CD14-positive monocyte (primary cell): ENCODE measurements around the gene BCAN. TPM values are rescaled to one million over a fixed set of nuclear protein-coding genes. Genes with fewer than 3 reads are reported as not detected.
A peak's percentile ranks its signal among the peaks of the same experiment; 100 is the strongest.

Source experiments
- DNase-seq, 3 donors: peaks; one replicate each; pipeline ENCODE4 v3.0.0-alpha.2; 2011 to 2022
- H2AFZ ChIP-seq: 2 replicates; pipeline ENCODE4 v1.6.0; 2012; ENCODE audit warnings: mild to moderate bottlenecking, low read depth, low read length, inconsistent platforms; ENCODE audit not compliant: insufficient read depth, poor library complexity, severe bottlenecking
- H3K27ac ChIP-seq, 2 donors: 1 replicate in 1 of 2; 2 replicates in 1 of 2; pipeline ENCODE4 v1.5.1; 2012 to 2013; ENCODE audit warnings: low read length in 2 of 2, control low read depth in 1 of 2, inconsistent platforms in 1 of 2, low read depth in 1 of 2, mild to moderate bottlenecking in 1 of 2
- H3K27me3 ChIP-seq, 2 donors: one replicate each; pipeline versions ENCODE4 v1.6.0 to v1.6.1; 2011 to 2013; ENCODE audit warnings: low read length in 2 of 2; ENCODE audit not compliant: control insufficient read depth in 2 of 2, insufficient read depth in 2 of 2
- H3K36me3 ChIP-seq, 2 donors: replicated peaks in 1 of 2; 1 replicate in 1 of 2; 2 replicates in 1 of 2; pipeline versions ENCODE4 v1.5.1 to v1.6.1; 2012 to 2013; ENCODE audit warnings: low read length in 2 of 2, control low read depth in 1 of 2, inconsistent platforms in 1 of 2, mild to moderate bottlenecking in 1 of 2; ENCODE audit not compliant: insufficient read depth in 2 of 2, control insufficient read depth in 1 of 2
- H3K4me1 ChIP-seq, 2 donors: 1 replicate in 1 of 2; 2 replicates in 1 of 2; pipeline versions ENCODE4 v1.5.1 to v1.6.1; 2012 to 2013; ENCODE audit warnings: low read length in 2 of 2, control low read depth in 1 of 2, inconsistent platforms in 1 of 2, mild to moderate bottlenecking in 1 of 2, moderate library complexity in 1 of 2; ENCODE audit not compliant: insufficient read depth in 2 of 2, control insufficient read depth in 1 of 2
- H3K4me2 ChIP-seq: replicated peaks from 2 replicates; pipeline ENCODE3; 2012; ENCODE audit warnings: low read length, moderate library complexity, mild to moderate bottlenecking; ENCODE audit not compliant: poor library complexity, severe bottlenecking; ENCODE audit errors: extremely low read depth
- H3K4me3 ChIP-seq, 3 experiments: fragments of 200-600 bp in 1 of 3; sonication (generic) in 1 of 3; replicated peaks in 1 of 3; 1 replicate in 2 of 3; 2 replicates in 1 of 3; pipeline ENCODE4 v1.5.1; 2011 to 2013; ENCODE audit warnings: low read length in 3 of 3, mild to moderate bottlenecking in 3 of 3, control low read depth in 2 of 3, low read depth in 2 of 3, inconsistent platforms in 1 of 3, moderate library complexity in 1 of 3
- H3K79me2 ChIP-seq: 2 replicates; pipeline ENCODE4 v1.6.0; 2012; ENCODE audit warnings: mild to moderate bottlenecking, control low read depth, inconsistent platforms, low read length, moderate library complexity; ENCODE audit not compliant: insufficient read depth
- H3K9ac ChIP-seq: 2 replicates; pipeline ENCODE4 v1.6.0; 2017; ENCODE audit warnings: low read length, mild to moderate bottlenecking; ENCODE audit not compliant: insufficient read depth, poor library complexity, severe bottlenecking
- H3K9me3 ChIP-seq, 2 donors: replicated peaks in 1 of 2; 1 replicate in 1 of 2; 2 replicates in 1 of 2; pipeline versions ENCODE4 v1.5.1 to v1.6.1; 2012 to 2013; ENCODE audit warnings: low read length in 2 of 2, control low read depth in 1 of 2; ENCODE audit not compliant: control insufficient read depth in 1 of 2, insufficient read depth in 1 of 2
- H4K20me1 ChIP-seq: 2 replicates; pipeline ENCODE4 v1.6.0; 2012; ENCODE audit warnings: mild to moderate bottlenecking, low read length, control low read depth, moderate library complexity; ENCODE audit not compliant: insufficient read depth
- H3K27ac Mint-ChIP-seq, 7 donors: one replicate each; pipeline ENCODE4 v1.8.0; 2020; ENCODE audit warnings: mild to moderate bottlenecking in 7 of 7, mixed read lengths in 7 of 7, moderate library complexity in 6 of 7, inconsistent platforms in 2 of 7
- H3K27me3 Mint-ChIP-seq, 3 donors: one replicate each; pipeline ENCODE4 v1.8.0; 2021 to 2022; ENCODE audit warnings: low read depth in 3 of 3, mild to moderate bottlenecking in 3 of 3, mixed read lengths in 3 of 3, moderate library complexity in 3 of 3, inconsistent platforms in 1 of 3
- H3K36me3 Mint-ChIP-seq, 2 donors: one replicate each; pipeline ENCODE4 v1.8.0; 2020; ENCODE audit warnings: mixed read lengths in 2 of 2, inconsistent platforms in 1 of 2, mild to moderate bottlenecking in 1 of 2
- H3K4me1 Mint-ChIP-seq: one replicate; pipeline ENCODE4 v1.8.0; 2020; ENCODE audit warnings: mild to moderate bottlenecking, mixed read lengths
- H3K4me3 Mint-ChIP-seq, 2 donors: one replicate each; pipeline ENCODE4 v1.8.0; 2020; ENCODE audit warnings: mild to moderate bottlenecking in 2 of 2, mixed read lengths in 2 of 2, moderate library complexity in 1 of 2
- H3K9me3 Mint-ChIP-seq, 7 donors: one replicate each; pipeline ENCODE4 v1.8.0; 2020 to 2022; ENCODE audit warnings: mixed read lengths in 7 of 7, mild to moderate bottlenecking in 6 of 7, moderate library complexity in 6 of 7, inconsistent platforms in 2 of 7
- WGBS: methylation state at CpG from one replicate; pipeline ENCODE4 v1.1.5; 2013; ENCODE audit warnings: missing lambda C conversion rate; ENCODE audit not compliant: insufficient coverage; 5-methylcytosine and 5-hydroxymethylcytosine counted together
- intact Hi-C, 2 donors: fragments of 100-400 bp; cut with micrococcal nuclease; formaldehyde crosslinking; loops; one replicate each; pipeline versions ENCODE4 v1.15.0 to v1.15.1; 2023
- polyA plus RNA-seq, 3 donors: library from polyadenylated mRNA; depleted of rRNA in 1 of 3; unstranded in 2 of 3; stranded (reverse) in 1 of 3; fragments of 300-500 nt in 2 of 3; fragments of >200 nt in 1 of 3; fragmentation: Illumina TruSeq in 2 of 3; gene quantifications; 1 replicate in 2 of 3; 2 replicates in 1 of 3; pipeline ENCODE4 v1.2.3, GENCODE V29; 2012 to 2021
- TF ChIP-seq, protein P1 (sequence below): fragments of 200-600 bp; IDR thresholded peaks from one replicate; pipeline ENCODE4 v1.8.0; 2022; ENCODE audit warnings: antibody characterized with exemption, mild to moderate bottlenecking

The BCAN gene
- polyA plus RNA-seq, 3 donors = not detected

DNA sequence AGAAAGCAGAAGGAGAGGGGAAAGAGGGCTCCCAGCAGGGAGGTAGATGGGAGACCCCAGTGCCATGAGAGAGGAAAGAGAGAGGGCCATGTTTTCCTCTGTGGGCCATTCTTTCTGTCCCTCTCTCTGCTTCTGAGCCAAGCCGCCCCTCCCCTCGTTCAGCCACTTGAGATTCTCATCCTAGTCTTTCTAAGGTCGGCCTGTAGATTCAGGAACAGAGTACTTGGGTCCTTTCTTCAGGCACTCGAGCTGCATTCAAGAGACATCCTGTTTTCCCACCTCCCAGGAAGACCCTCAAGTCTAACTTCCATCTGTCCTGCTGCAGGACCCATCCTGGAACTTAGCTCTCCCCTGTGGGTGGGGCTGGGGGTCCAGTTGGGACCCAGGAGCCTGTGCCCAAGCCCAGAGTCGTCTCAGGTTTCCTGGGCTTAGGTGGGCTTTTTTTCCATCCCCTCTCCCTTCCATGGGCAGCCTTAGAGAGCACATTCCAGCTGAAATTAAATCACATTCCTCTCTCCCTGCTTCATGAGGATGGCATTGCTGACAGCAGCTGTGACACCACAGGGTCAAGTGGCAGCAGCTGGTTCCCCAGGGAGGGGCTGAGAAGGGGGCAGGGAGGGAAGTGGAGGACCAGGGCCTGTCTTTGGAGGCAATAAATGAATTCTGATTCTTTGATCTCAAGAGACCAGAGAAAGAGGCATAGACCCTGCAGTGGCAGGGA is 22.3 kb downstream of the BCAN start:
- WGBS = no CpG with 5 or more reads among the region's 5 CpGs
- H3K9me3 ChIP-seq = no peaks in the 10 kb centered on the region
- no peaks in the 10 kb centered on the region for H4K20me1 ChIP-seq
- H3K4me3 Mint-ChIP-seq = peak overlapping the region in 1 of 2 donors; percentile 79
- peak overlapping the region; percentile 48 for H3K4me2 ChIP-seq
- H3K9ac ChIP-seq = no peak overlapping the region
- no peak overlapping the region for H2AFZ ChIP-seq
- TF ChIP-seq, protein P1, sequence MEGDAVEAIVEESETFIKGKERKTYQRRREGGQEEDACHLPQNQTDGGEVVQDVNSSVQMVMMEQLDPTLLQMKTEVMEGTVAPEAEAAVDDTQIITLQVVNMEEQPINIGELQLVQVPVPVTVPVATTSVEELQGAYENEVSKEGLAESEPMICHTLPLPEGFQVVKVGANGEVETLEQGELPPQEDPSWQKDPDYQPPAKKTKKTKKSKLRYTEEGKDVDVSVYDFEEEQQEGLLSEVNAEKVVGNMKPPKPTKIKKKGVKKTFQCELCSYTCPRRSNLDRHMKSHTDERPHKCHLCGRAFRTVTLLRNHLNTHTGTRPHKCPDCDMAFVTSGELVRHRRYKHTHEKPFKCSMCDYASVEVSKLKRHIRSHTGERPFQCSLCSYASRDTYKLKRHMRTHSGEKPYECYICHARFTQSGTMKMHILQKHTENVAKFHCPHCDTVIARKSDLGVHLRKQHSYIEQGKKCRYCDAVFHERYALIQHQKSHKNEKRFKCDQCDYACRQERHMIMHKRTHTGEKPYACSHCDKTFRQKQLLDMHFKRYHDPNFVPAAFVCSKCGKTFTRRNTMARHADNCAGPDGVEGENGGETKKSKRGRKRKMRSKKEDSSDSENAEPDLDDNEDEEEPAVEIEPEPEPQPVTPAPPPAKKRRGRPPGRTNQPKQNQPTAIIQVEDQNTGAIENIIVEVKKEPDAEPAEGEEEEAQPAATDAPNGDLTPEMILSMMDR = no peak
- H3K79me2 ChIP-seq = no peaks in the 10 kb centered on the region
- peaks cover 0 to 7% of the 10 kb centered on the region in 2 donors for H3K27me3 ChIP-seq
- H3K36me3 ChIP-seq = no peaks in the 10 kb centered on the region
- H3K4me1 Mint-ChIP-seq = peaks cover 63% of the 10 kb centered on the region
- intact Hi-C loops = loop anchor here in 1 of 2 donors (5.0 kb wide), 1 partner anchor 63 kb away; the partner anchor contains the start of genes ISG20L2 and METTL25B
- peaks cover 0 to 1% (median 0%) of the 10 kb centered on the region in 7 donors for H3K9me3 Mint-ChIP-seq
- peak overlapping the region in 1 of 7 donors; percentile 8 for H3K27ac Mint-ChIP-seq
- peak overlapping the region in 1 of 3 experiments; percentile 40 for H3K4me3 ChIP-seq
- H3K27ac ChIP-seq = no peak overlapping the region
- H3K36me3 Mint-ChIP-seq = no peaks in the 10 kb centered on the region
- H3K4me1 ChIP-seq = peaks cover 62 to 72% of the 10 kb centered on the region in 2 donors
- no peak for DNase-seq
- peaks cover 17 to 36% (median 21%) of the 10 kb centered on the region in 3 donors for H3K27me3 Mint-ChIP-seq

DNA sequence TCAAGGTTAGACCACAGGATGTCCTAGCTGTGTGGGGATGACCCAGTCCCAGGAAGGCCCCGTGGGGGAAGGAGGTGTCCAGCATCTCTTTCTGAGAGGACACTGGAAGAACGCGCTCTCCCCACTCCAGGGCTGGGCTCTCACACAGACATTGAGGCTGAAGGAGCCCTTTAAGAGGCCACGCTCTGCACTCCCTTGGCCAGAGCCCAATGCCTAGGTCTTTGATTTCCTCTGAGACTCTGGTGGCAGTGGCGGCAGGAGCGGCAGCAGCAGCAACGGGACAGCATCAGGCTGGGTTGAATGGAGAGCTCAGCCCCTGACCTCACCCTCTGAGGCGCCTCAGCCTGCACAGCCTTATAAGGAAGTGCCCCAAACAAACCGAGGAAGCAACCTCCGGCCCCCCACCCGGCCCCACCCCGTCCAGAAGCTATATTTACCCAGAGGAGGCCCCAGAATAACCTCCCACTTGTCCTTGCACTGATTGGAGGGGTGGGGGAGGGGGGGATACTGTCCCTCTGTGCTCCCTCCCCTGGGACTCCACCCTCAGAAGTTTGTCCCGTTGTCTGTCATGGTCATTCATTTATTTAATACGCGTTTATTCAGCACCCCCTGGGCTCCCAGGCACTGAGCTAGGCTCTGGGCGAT is 23.0 kb downstream of the BCAN start:
- Histone ChIP-seq H3K4me2 (peak overlapping the region; percentile 48), H2AFZ (no peak overlapping the region), H3K27ac (no peak overlapping the region), H3K9ac (no peak overlapping the region), H3K4me1 (peaks cover 55 to 66% of the 10 kb centered on the region in 2 donors), H3K9me3 (no peaks in the 10 kb centered on the region), H4K20me1 (no peaks in the 10 kb centered on the region), H3K4me3 (peak overlapping the region in 1 of 3 experiments; percentile 40), H3K79me2 (no peaks in the 10 kb centered on the region), H3K27me3 (peaks cover 0 to 7% of the 10 kb centered on the region in 2 donors), H3K36me3 (no peaks in the 10 kb centered on the region)
- TF ChIP-seq, protein P1 = no peak
- Mint-ChIP-seq H3K27ac (no peak overlapping the region), H3K36me3 (no peaks in the 10 kb centered on the region), H3K4me1 (peaks cover 56% of the 10 kb centered on the region), H3K27me3 (peaks cover 12 to 40% (median 21%) of the 10 kb centered on the region in 3 donors), H3K9me3 (peaks cover 0 to under 1% (median 0%) of the 10 kb centered on the region in 7 donors), H3K4me3 (peak overlapping the region in 1 of 2 donors; percentile 79)
- intact Hi-C loops = loop anchor here in 1 of 2 donors (5.0 kb wide), 1 partner anchor 62 kb away; the partner anchor contains the start of genes ISG20L2 and METTL25B
- DNase-seq = peak; percentile 29 to 52 (median 33)
- 35% methylated on average over 11 of the region's 16 CpGs for WGBS
